ENCODE results near the gene TAPBP. TPM values are rescaled to one million over a fixed set of nuclear protein-coding genes. Genes with fewer than 3 reads are reported as not detected.

Gene TAPBP
- total and polyA plus RNA-seq, 2 of the 8 experiments (the other 6 are each of a cell fraction or from before 2014, with no cell fraction given): 24.5 to 35.4 TPM

- no peak for TF ChIP-seq ATF3 (IDR thresholded peaks at IDR 0.05; ENCODE audit: insufficient read depth, low read depth, low read length)
Measured at GRCh38 chr6:33339193-33339592, 25.3 kb upstream of the TAPBP start (continued).

Data from H1 (cell line).